Esophagus muscularis mucosa (tissue), 3 donors: ENCODE data around the gene TNFRSF1B.

Experiments
- CTCF ChIP-seq, 3 experiments: fragments of 200-600 bp in 2 of 3; fragments of 450-650 bp in 1 of 3; sonication (generic) in 2 of 3; IDR thresholded peaks; one replicate each; pipeline ENCODE4 v1.5.1; 2017 to 2019; ENCODE audit warnings: antibody characterized with exemption in 3 of 3, mild to moderate bottlenecking in 2 of 3, moderate library complexity in 1 of 3
- POLR2A ChIP-seq: fragments of 450-650 bp; IDR thresholded peaks from one replicate; pipeline ENCODE4 v1.6.1; 2017; ENCODE audit warnings: antibody characterized with exemption, moderate library complexity, mild to moderate bottlenecking, low read depth
- POLR2AphosphoS5 ChIP-seq, 2 donors: sonication (generic); formaldehyde crosslinking; IDR thresholded peaks; one replicate each; pipeline ENCODE4 v1.6.1; 2017; ENCODE audit warnings: antibody characterized with exemption in 2 of 2

GRCh38 chr1:12177999-12178441, 11.2 kb downstream of the TNFRSF1B start:
- no peak for TF ChIP-seq CTCF (IDR thresholded peaks at IDR 0.05)
- TF ChIP-seq POLR2A = no peak
- TF ChIP-seq POLR2AphosphoS5 (IDR thresholded peaks at IDR 0.05) = no peak
